ENCODE measurements around the gene GDPD2.

DNA sequence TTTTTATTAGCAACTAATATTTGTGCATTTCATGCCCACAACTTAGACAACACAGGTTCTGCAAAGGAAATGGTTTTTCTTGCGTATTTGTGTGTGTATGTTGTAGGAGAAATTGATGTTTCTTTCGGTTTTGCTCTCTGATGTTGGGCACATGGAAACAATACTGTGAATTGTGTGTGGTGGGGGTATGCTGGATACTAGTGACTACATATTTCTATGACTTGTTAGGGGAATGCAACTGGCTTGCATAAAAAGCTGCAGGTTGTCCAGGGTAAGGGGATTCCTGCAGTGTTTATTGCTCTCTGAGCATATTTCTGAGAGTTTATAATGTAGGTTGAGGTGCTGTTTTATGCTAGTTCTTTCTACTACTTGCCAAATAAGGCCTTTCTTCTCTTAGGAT, 33.1 kb downstream of the GDPD2 start:
- TF ChIP-seq YY1 (IDR thresholded peaks at IDR 0.05; ENCODE audit: low read depth) (no peak), CEBPB (IDR thresholded peaks at IDR 0.05) (no peak), TAF1 (IDR thresholded peaks at IDR 0.05; ENCODE audit: low read depth) (no peak), ZBTB7A (IDR thresholded peaks at IDR 0.05; ENCODE audit: low read depth) (no peak), EP300 (IDR thresholded peaks at IDR 0.05; ENCODE audit: borderline replicate concordance) (no peak), TCF12 (IDR thresholded peaks at IDR 0.05; ENCODE audit: low read depth) (no peak), RAD21 (IDR thresholded peaks at IDR 0.05; ENCODE audit: low read depth) (no peak), TEAD4 (IDR thresholded peaks at IDR 0.05) (no peak)
- TF ChIP-seq, protein P1, sequence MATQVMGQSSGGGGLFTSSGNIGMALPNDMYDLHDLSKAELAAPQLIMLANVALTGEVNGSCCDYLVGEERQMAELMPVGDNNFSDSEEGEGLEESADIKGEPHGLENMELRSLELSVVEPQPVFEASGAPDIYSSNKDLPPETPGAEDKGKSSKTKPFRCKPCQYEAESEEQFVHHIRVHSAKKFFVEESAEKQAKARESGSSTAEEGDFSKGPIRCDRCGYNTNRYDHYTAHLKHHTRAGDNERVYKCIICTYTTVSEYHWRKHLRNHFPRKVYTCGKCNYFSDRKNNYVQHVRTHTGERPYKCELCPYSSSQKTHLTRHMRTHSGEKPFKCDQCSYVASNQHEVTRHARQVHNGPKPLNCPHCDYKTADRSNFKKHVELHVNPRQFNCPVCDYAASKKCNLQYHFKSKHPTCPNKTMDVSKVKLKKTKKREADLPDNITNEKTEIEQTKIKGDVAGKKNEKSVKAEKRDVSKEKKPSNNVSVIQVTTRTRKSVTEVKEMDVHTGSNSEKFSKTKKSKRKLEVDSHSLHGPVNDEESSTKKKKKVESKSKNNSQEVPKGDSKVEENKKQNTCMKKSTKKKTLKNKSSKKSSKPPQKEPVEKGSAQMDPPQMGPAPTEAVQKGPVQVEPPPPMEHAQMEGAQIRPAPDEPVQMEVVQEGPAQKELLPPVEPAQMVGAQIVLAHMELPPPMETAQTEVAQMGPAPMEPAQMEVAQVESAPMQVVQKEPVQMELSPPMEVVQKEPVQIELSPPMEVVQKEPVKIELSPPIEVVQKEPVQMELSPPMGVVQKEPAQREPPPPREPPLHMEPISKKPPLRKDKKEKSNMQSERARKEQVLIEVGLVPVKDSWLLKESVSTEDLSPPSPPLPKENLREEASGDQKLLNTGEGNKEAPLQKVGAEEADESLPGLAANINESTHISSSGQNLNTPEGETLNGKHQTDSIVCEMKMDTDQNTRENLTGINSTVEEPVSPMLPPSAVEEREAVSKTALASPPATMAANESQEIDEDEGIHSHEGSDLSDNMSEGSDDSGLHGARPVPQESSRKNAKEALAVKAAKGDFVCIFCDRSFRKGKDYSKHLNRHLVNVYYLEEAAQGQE (IDR thresholded peaks at IDR 0.05; ENCODE audit: low read depth) = no peak

All from Ishikawa (cell line).